ENCODE measurements around the gene DDX51.

The DDX51 gene

GRCh38 chr12:132133952-132134652 is 10.0 kb downstream of the DDX51 start:
- DNase-seq (ENCODE audit: low read depth in 1 of 2, low spot score in 1 of 2) = no peak
- Histone ChIP-seq H3K27ac (replicated peaks) (no peak overlapping the region), H3K4me3 (replicated peaks; ENCODE audit: insufficient read depth, low read length) (no peak overlapping the region), H3K27me3 (ENCODE audit: insufficient read depth, poor library complexity, severe bottlenecking) (no peaks in the 10 kb centered on the region)
- TF ChIP-seq REST (IDR thresholded peaks at IDR 0.05; ENCODE audit: insufficient replicate concordance, low read depth) (no peak), SPI1 (IDR thresholded peaks at IDR 0.05; ENCODE audit: borderline replicate concordance, low read depth) (no peak), POLR2AphosphoS5 (IDR thresholded peaks at IDR 0.05; ENCODE audit: low read depth) (no peak), CTCF (IDR thresholded peaks at IDR 0.05; ENCODE audit: insufficient read depth, low read length) (no peak), GABPA (IDR thresholded peaks at IDR 0.05; ENCODE audit: low read depth) (no peak)

GRCh38 chr12:132132609-132133430 is 11.3 kb downstream of the DDX51 start:
- no peak overlapping the region for H3K4me3 ChIP-seq (replicated peaks; ENCODE audit: insufficient read depth, low read length)
- no peaks in the 10 kb centered on the region for H3K27me3 ChIP-seq (ENCODE audit: insufficient read depth, poor library complexity, severe bottlenecking)
- no peak for TF ChIP-seq SPI1 (IDR thresholded peaks at IDR 0.05; ENCODE audit: borderline replicate concordance, low read depth)
- no peak overlapping the region for H3K27ac ChIP-seq (replicated peaks)
- no peak for DNase-seq (ENCODE audit: low read depth in 1 of 2, low spot score in 1 of 2)

GRCh38 chr12:132131952-132132351 is 12.2 kb downstream of the DDX51 start:
- Histone ChIP-seq H3K4me3 (replicated peaks; ENCODE audit: insufficient read depth, low read length) (no peak overlapping the region), H3K27ac (replicated peaks) (no peak overlapping the region), H3K27me3 (ENCODE audit: insufficient read depth, poor library complexity, severe bottlenecking) (no peaks in the 10 kb centered on the region)
- TF ChIP-seq CTCF (IDR thresholded peaks at IDR 0.05; ENCODE audit: insufficient read depth, low read length) (no peak), GABPA (IDR thresholded peaks at IDR 0.05; ENCODE audit: low read depth) (no peak), REST (IDR thresholded peaks at IDR 0.05; ENCODE audit: insufficient replicate concordance, low read depth) (no peak), POLR2AphosphoS5 (IDR thresholded peaks at IDR 0.05; ENCODE audit: low read depth) (no peak), SPI1 (IDR thresholded peaks at IDR 0.05; ENCODE audit: borderline replicate concordance, low read depth) (no peak)
- no peak for DNase-seq (ENCODE audit: low read depth in 1 of 2, low spot score in 1 of 2)

- no peak for TF ChIP-seq GABPA (IDR thresholded peaks at IDR 0.05; ENCODE audit: low read depth)
- no peak for TF ChIP-seq REST (IDR thresholded peaks at IDR 0.05; ENCODE audit: insufficient replicate concordance, low read depth)
- no peak for TF ChIP-seq CTCF (IDR thresholded peaks at IDR 0.05; ENCODE audit: insufficient read depth, low read length)
- no peak for TF ChIP-seq SPI1 (IDR thresholded peaks at IDR 0.05; ENCODE audit: borderline replicate concordance, low read depth)
- DNase-seq (ENCODE audit: low read depth in 1 of 2, low spot score in 1 of 2) = no peak
- H3K27ac ChIP-seq (replicated peaks) = no peak overlapping the region
- no peaks in the 10 kb centered on the region for H3K27me3 ChIP-seq (ENCODE audit: insufficient read depth, poor library complexity, severe bottlenecking)
- no peak overlapping the region for H3K4me3 ChIP-seq (replicated peaks; ENCODE audit: insufficient read depth, low read length)
These were observed 12.9 kb downstream of the DDX51 start for GRCh38 chr12:132131229-132131628.
